SU-DHL-6 (cell line): Measurements from ENCODE around the gene APBB1.

Experiments used
- CTCF ChIP-seq: fragments of 200-600 bp; sonication (generic); IDR thresholded peaks from one replicate; pipeline ENCODE4 v1.5.1; 2017; ENCODE audit warnings: antibody characterized with exemption, mild to moderate bottlenecking, low read length, moderate library complexity; ENCODE audit not compliant: insufficient read depth, poor library complexity, severe bottlenecking
- EZH2phosphoT487 ChIP-seq: fragments of 200-600 bp; sonication (generic), shearing (Covaris generic); conservative IDR thresholded peaks from 2 replicates; pipeline ENCODE4 v1.6.1; 2018; ENCODE audit warnings: mild to moderate bottlenecking, antibody characterized with exemption, low read length, moderate library complexity, mixed read lengths

GRCh38 chr11:6360183-6360582, 58.7 kb downstream of the APBB1 start:
- TF ChIP-seq CTCF, result no peak
- no peak for TF ChIP-seq EZH2phosphoT487
